Fibroblast of skin of right biceps (primary cell): ENCODE data around the gene KRTAP4-5.
"Not testable (repeated sequence)": the region's sequence is repeated elsewhere in the genome, so short reads cannot be mapped to it uniquely, and the experiment has no call there.

Experiments used
- DNase-seq: peaks from one replicate; pipeline ENCODE4 v3.0.0-alpha.2; 2013

Gene KRTAP4-5

DNA sequence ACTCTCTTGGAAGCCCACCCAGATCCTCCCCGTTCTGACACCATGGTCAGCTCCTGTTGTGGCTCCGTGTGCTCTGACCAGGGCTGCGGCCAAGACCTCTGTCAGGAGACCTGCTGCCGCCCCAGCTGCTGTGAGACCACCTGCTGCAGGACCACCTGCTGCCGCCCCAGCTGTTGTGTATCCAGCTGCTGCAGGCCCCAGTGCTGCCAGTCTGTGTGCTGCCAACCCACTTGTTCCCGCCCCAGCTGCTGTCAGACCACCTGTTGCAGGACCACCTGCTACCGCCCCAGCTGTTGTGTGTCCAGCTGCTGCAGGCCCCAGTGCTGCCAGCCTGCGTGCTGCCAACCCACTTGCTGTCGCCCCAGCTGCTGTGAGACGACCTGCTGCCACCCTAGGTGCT, 44.3 kb downstream of the KRTAP4-5 start, which contains the start of gene KRTAP4-9:
TSS of gene KRTAP4-9 (plus strand) at position 43 of the 400 bp plus-strand sequence. CDS start at position 43, 0 bp downstream.
- DNase-seq, result not testable (repeated sequence)

DNA sequence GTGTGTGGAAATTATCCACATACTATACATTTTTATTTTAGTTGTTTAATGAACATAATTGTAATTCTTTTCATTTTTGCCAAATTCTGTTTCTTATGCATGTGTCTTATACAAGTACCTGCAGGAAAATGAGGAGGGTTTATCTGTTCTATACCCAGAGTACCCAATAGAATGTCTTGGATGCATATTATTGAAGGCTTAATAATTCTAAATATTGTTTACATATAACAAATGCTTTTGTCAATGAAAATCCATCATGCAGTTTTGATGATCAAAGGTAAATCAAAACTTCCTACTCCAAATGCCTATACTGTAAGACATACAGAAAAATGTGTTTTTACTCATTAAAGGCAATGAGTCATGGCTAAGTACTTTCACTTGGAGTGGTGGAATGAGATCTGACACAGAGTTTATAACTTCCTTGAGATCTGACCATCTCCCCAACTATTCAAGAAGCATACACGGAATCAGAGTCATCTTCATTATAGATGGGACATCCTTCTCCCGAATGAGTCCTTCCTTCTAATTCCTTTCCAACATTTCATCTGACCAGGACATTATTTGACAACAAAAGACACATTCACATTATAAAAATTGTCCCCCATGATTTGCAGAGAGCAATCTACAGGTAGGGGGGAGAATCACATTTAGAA, 45.1 kb downstream of the KRTAP4-5 start:
- peak; percentile 90 for DNase-seq

DNA sequence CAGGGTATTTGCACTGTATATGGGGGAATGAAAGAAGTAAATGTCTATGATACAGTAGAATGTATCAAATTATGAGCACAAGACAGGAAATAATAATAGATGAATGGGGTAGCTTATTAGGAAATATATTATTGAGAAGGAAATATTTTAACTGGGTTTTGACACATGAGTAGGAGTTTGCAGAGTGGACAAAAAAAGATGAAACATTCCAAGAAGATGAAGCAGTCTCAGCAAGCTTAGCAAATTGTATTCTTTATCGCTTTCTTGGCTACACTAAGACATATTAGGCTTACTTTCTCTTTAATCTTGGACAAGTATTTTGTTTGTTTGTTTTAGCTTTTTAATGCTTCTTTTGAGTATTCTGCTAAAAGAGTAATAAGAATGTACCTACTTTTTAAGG, 45.7 kb downstream of the KRTAP4-5 start:
- DNase-seq, result peak; percentile 38

DNA sequence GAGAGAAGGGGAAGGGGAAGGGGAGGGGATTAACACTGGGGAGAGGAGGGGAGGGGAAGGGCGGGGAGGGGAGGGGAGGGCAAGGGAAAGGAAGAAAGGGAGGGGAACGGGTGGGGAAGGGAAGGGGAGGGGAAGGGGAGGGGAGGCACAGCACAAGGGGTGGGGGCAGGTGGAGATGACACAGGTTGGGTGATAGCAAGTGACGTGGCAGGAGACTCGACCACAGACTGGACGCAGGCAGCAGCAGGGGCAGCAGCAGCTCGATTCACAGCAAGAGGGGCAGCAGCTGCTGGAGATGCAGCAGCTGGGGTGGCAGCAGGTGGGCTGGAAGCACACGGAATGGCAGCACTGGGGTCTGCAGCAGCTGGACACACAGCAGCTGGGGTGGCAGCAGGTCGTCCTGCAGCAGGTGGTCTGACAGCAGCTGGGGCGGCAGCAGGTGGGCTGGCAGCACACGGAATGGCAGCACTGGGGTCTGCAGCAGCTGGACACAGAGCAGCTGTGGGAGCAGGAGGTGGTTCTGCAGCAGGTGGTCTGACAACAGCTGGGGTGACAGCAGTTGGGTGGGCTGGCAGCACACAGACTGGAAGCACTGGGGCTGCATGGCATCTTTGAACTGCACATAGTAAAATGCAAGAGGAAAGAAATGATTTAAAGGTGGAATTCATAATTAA, 47.9 kb downstream of the KRTAP4-5 start, which contains the start of gene KRTAP4-16:
TSS of gene KRTAP4-16 (minus strand) at position 624 of the 674 bp plus-strand sequence. CDS start at position 624, 0 bp downstream.
- DNase-seq, result no peak

DNA sequence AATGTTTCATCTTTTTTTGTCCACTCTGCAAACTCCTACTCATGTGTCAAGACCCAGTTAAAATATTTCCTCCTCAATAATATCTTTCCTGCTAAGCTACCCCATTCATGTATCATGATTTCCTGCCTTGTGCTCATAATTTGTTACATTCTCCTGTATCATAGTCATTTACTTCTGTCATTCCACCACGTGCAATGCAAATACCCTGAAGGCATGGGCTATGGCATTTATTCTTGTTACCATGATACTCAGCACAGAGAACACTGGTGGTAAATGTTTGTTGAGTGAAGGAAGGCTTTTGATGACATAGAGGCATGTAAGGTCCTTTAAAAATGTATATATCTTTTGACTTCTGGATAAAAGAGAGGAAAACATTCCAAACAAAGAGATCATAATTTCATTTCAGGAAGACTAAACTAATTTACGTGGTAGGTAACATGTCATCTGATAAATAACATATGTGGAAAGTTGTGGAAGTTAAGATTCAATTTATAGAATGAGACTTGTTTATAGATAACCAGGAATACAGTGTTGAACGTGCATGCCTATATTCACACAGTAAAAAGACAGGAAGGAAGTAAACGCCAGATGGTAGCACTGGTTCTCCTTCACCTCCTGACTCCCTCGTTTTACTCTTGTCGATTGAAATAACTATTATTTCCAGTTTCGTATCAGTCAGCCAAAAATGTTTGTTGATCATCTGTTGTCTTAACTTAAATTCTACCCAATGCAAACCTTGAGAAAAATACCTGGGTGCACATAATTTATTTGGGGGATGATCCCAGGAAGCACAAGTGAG, 49.7 kb downstream of the KRTAP4-5 start:
- DNase-seq, result peak; percentile 92
